Omental fat pad (tissue), 4 donors: ENCODE measurements around the gene MEP1B. TPM values are rescaled to one million over a fixed set of nuclear protein-coding genes. Genes with fewer than 3 reads are reported as not detected.

Source experiments
- ATAC-seq: fragments of 150-250 bp; one replicate; pipeline ENCODE4 v1.9.1; 2016; ENCODE audit warnings: mild to moderate bottlenecking, moderate library complexity; ENCODE audit not compliant: low FRiP score
- DNase-seq: peaks from one replicate; pipeline ENCODE4 v3.0.0-alpha.2; 2019; ENCODE audit warnings: low spot score
- total RNA-seq, 4 donors: library from RNA; depleted of rRNA; stranded (reverse); fragments of >200 nt; gene quantifications; one replicate each; pipeline ENCODE4 v1.1.0, GENCODE V29; 2016
- TF ChIP-seq, protein P1 (sequence below), 3 donors: fragments of 450-650 bp; IDR thresholded peaks; one replicate each; pipeline ENCODE4 v1.5.1; 2016 to 2017; ENCODE audit warnings: antibody characterized with exemption in 3 of 3, mild to moderate bottlenecking in 3 of 3, moderate library complexity in 2 of 3

The MEP1B gene
- total RNA-seq, 4 donors from 2014 or later, result 0.32 TPM; not detected in 3

DNA sequence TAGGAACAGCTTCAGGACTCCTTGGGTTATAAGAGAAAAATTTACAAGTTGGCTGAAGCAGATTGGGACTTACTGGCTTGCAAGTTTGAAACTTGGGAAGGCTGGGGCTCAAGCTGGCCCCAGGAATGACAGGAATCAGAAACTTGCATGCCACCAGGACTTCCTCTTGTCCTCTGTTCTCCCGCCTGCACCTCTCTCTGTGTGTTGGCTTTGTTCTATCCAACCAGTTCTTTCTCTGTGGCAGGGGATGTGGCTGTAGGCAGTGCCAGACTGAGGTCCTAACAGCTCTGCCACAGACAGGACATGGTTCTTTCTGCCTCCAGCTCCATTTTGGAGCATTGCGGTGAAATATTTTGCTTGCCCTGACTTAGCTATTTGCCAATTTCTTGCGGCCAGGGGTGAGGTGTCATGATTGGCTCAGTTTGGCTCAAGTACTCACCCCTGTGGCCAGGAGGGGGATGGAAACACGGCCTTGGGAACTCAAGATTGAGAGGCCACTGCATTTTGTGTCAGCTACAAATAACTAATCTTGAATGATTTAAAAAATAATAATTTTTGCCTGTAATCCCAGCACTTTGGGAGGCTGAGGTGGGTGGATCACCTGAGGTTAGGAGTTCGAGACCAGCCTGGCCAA is 48.9 kb downstream of the MEP1B start:
- TF ChIP-seq, protein P1, sequence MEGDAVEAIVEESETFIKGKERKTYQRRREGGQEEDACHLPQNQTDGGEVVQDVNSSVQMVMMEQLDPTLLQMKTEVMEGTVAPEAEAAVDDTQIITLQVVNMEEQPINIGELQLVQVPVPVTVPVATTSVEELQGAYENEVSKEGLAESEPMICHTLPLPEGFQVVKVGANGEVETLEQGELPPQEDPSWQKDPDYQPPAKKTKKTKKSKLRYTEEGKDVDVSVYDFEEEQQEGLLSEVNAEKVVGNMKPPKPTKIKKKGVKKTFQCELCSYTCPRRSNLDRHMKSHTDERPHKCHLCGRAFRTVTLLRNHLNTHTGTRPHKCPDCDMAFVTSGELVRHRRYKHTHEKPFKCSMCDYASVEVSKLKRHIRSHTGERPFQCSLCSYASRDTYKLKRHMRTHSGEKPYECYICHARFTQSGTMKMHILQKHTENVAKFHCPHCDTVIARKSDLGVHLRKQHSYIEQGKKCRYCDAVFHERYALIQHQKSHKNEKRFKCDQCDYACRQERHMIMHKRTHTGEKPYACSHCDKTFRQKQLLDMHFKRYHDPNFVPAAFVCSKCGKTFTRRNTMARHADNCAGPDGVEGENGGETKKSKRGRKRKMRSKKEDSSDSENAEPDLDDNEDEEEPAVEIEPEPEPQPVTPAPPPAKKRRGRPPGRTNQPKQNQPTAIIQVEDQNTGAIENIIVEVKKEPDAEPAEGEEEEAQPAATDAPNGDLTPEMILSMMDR (IDR thresholded peaks at IDR 0.05), result no peak
- no peak for ATAC-seq
- DNase-seq, result no peak

DNA sequence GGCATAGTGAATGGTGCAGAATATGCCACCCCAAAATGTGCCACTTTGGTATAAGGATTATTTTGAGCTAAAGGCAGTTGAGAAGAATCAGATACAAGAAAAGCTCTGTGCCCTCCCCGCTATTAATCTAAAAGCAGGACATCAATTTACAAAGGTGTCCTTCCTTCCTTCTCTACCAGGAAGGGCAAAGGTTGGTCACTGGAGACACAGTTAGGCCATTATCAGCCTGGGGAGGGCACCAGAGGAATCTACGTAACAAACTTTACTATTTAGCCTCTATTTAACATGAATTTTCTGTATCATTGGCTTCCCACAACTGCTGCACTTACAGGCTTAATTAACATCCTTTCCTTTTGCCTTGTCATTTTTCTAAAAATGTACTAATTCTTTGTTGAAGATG is 52.6 kb downstream of the MEP1B start:
- ATAC-seq (no peak), DNase-seq (no peak)
- TF ChIP-seq, protein P1 (IDR thresholded peaks at IDR 0.05), result no peak

DNA sequence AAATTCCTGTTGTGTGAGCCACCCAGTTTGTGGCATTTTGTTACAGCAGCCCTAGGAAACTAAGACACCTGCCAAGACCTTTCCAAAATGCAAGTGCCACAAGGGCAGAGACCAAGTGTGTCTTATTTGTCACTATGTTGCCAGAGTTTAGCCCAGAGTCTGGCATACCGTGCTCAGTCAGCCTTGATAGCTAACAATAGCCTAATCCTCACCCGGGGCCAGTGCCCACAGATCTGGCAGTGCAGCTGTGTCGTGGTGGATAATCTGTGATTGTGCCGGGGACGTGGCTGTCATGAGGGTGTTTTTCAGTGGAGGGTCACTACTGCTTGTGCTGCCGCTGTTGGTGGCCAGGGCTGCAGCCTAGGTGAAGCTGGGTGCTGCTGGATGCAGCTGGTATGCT is 53.5 kb downstream of the MEP1B start:
- no peak for DNase-seq

DNA sequence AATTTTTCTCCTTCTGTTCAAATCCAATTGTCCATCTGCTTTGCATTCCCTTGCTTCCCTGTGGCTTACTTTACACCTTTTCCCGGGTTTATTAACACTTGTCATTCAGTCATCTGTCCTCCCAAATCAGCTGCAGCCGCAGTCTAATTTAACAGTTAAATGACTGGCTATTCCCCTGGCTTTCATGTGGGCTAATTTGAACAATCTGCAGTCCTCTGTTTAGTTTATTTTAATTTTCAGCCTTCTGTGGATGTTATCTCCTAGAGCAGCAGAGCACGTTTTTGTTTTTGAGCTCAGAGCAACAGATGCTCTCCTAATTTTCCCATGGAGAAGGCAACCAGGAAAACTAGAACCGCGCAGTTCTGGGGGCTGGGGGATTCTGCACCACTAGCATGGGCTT is 55.0 kb downstream of the MEP1B start:
- DNase-seq (no peak), ATAC-seq (no peak)
- TF ChIP-seq, protein P1 (IDR thresholded peaks at IDR 0.05), result no peak

More for the DNA sequence above, 53.5 kb downstream of the MEP1B start:
- TF ChIP-seq, protein P1 (IDR thresholded peaks at IDR 0.05), result no peak
- ATAC-seq, result no peak

DNA sequence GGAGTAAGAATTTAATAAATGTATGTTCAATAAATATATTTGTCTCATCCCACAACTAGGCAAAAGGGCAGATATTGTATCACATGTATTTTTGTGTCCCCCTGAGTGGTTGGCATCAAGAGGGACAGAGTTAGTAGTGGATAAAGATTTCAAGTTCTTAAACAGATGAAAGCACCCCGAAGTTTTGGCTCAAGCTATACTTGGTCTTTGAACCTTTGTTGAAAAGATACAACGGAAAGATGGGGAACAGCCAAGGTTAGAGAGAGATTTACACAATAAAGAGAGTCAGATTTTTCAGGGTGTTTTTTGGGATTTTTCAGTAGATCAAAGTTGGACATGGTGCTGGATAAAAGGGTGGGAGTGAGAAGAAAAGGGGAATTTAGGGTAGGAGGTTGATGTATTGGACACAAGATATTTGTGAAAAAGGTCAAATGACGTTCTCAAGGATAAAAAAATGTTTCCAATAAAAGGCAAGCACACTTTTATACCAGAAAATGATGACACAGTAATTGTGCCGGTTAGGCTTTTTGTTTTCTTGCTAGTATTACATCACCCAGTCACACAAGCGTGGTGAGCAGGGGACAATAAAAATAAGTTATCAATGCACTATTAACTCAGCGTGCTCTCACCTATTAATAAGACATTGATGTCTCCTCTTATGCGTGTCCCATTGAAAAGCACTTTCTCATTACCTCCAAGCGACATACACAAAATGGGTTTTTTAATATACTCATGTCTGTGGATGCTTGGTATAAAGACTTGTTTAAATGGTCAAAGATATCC is 59.5 kb downstream of the MEP1B start:
- TF ChIP-seq, protein P1 (IDR thresholded peaks at IDR 0.05), result no peak
- no peak for DNase-seq
- ATAC-seq, result no peak

DNA sequence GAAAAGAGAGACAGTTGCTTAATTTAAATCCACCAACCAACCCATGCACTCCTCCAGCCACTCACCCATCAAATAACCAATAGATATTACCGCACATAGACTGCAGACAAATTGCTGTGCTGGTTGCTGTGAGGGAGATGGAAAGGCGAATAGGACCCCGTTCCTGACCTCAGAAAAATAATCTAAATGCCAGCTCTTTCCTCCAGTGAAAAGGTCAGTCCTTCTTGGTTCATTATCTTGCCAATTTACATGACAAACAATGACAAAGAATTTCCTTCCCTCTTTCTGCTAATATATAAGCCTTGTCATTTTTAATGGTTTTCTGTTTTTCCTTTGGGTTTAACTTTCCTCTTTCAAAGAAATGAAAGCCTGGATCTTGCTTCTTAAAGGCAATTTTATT is 61.6 kb downstream of the MEP1B start:
- no peak for DNase-seq

More for the DNA sequence above, 61.6 kb downstream of the MEP1B start:
- TF ChIP-seq, protein P1 (IDR thresholded peaks at IDR 0.05), result no peak
- no peak for ATAC-seq
